CD4-positive, alpha-beta T cell (primary cell): Measurements from ENCODE around the gene BTG1. TPM values are rescaled to one million over a fixed set of nuclear protein-coding genes. Genes with fewer than 3 reads are reported as not detected.
A peak's percentile ranks its signal among the peaks of the same experiment; 100 is the strongest.

Experiments used
- ATAC-seq: fragments of 200-7000 bp; cut with Tn5 transposase; one replicate; pipeline ENCODE4 v1.10.0; 2022; ENCODE audit warnings: mild to moderate bottlenecking; ENCODE audit not compliant: poor library complexity
- CTCF ChIA-PET: fragments of 350-600 bp; sonication (Branson Sonifier 250); formaldehyde crosslinking; loops from one replicate; lab custom pipeline; 2021; ENCODE audit warnings: antibody characterized with exemption, inconsistent platforms; lab: Charles Lee
- POLR2A ChIA-PET: fragments of 350-600 bp; sonication (Branson Sonifier 250); formaldehyde crosslinking; loops from one replicate; lab custom pipeline; 2021; ENCODE audit warnings: antibody characterized with exemption, inconsistent platforms; lab: Charles Lee
- DNase-seq, 14 experiments: peaks; one replicate each; pipeline ENCODE4 v3.0.0-alpha.2; 2013 to 2020; ENCODE audit warnings: mixed read lengths in 2 of 14
- H3K27ac ChIP-seq, 2 donors: one replicate each; pipeline versions ENCODE4 v1.5.1 to v1.7.0; 2013; ENCODE audit warnings: low read length in 2 of 2, low read depth in 1 of 2, mild to moderate bottlenecking in 1 of 2
- H3K27me3 ChIP-seq, 2 experiments: 1 replicate in 1 of 2; 2 replicates in 1 of 2; pipeline versions ENCODE4 v1.6.1 to v1.7.0; 2013; ENCODE audit warnings: low read length in 2 of 2, control low read depth in 1 of 2, mild to moderate bottlenecking in 1 of 2, moderate library complexity in 1 of 2; ENCODE audit not compliant: insufficient read depth in 2 of 2, control insufficient read depth in 1 of 2
- H3K36me3 ChIP-seq: one replicate; pipeline ENCODE4 v1.6.1; 2013; ENCODE audit warnings: low read length, control low read depth; ENCODE audit not compliant: insufficient read depth
- H3K4me1 ChIP-seq: one replicate; pipeline ENCODE4 v1.6.1; 2013; ENCODE audit warnings: low read length, control low read depth; ENCODE audit not compliant: insufficient read depth
- H3K4me3 ChIP-seq: one replicate; pipeline ENCODE4 v1.5.1; 2013; ENCODE audit warnings: mild to moderate bottlenecking, low read length, moderate library complexity
- H3K9me3 ChIP-seq, 2 experiments: 1 replicate in 1 of 2; 2 replicates in 1 of 2; pipeline versions ENCODE4 v1.6.1 to v1.7.0; 2013; ENCODE audit warnings: low read length in 2 of 2, mild to moderate bottlenecking in 2 of 2, control low read depth in 1 of 2, moderate library complexity in 1 of 2; ENCODE audit not compliant: control insufficient read depth in 1 of 2, insufficient read depth in 1 of 2
- H3K27ac Mint-ChIP-seq: one replicate; pipeline ENCODE4 v1.8.0; 2020; ENCODE audit warnings: mixed read lengths
- H3K27me3 Mint-ChIP-seq: one replicate; pipeline ENCODE4 v1.8.0; 2021; ENCODE audit warnings: mixed read lengths
- H3K36me3 Mint-ChIP-seq: one replicate; pipeline ENCODE4 v1.8.0; 2021; ENCODE audit warnings: low read depth, mixed read lengths
- H3K4me1 Mint-ChIP-seq: one replicate; pipeline ENCODE4 v1.8.0; 2021; ENCODE audit warnings: low read depth, mixed read lengths
- H3K4me3 Mint-ChIP-seq: one replicate; pipeline ENCODE4 v1.8.0; 2020; ENCODE audit warnings: mild to moderate bottlenecking, mixed read lengths
- H3K9me3 Mint-ChIP-seq: one replicate; pipeline ENCODE4 v1.8.0; 2020; ENCODE audit warnings: mixed read lengths
- intact Hi-C, 2 experiments: fragments of 100-400 bp; cut with DNase I in 1 of 2; cut with micrococcal nuclease in 1 of 2; formaldehyde crosslinking; loops; one replicate each; pipeline versions ENCODE4 v1.15.1 to v1.9.0; 2023 to 2025; cut with DNase I, micrococcal nuclease
- total RNA-seq, 174 experiments: library from RNA in 2 of 174; stranded (reverse) in 2 of 174; gene quantifications; one replicate each; pipeline ENCODE4 v1.2.3 and lab custom pipeline; 2021 to 2026
- TF ChIP-seq, protein P1 (sequence below): fragments of 200-600 bp; IDR thresholded peaks from one replicate; pipeline ENCODE4 v1.8.0; 2022; ENCODE audit warnings: antibody characterized with exemption, mild to moderate bottlenecking

Gene BTG1
- total RNA-seq, 2 experiments from 2014 or later, result 1,698 to 1,774 TPM

DNA sequence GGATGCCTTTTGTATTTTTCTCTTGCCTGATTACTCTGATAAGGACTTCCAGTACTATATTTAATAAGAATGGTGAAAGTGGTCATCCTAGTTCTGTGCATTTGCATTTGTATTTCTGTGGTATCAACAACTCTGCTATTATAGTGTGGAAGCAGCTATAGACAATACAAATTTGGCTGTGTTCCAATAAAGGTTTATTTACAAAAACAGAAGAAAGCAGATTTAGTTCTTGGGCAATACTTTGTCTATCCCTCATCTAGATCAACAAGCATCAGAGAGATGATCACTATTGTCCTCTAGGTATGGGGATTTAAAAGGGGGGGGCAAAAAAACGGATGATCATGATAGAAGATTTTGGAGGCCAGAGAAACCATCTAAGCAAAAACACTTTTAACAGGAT, 19.1 kb upstream of the BTG1 start:
- Mint-ChIP-seq H3K9me3 (no peaks in the 10 kb centered on the region), H3K4me3 (no peak overlapping the region), H3K27ac (no peak overlapping the region), H3K27me3 (no peaks in the 10 kb centered on the region), H3K36me3 (no peaks in the 10 kb centered on the region), H3K4me1 (peaks cover 52% of the 10 kb centered on the region)
- no peaks in the 10 kb centered on the region for H3K27me3 ChIP-seq
- H3K27ac ChIP-seq, result no peak overlapping the region
- peaks cover 1% of the 10 kb centered on the region for H3K4me1 ChIP-seq
- ChIA-PET CTCF (no interaction called here), POLR2A (interaction anchor here (8.2 kb wide), 1 partner anchor 19 kb away, joined by 92 read pairs; the partner anchor contains the start of gene BTG1)
- ATAC-seq (no peak), DNase-seq (no peak)
- TF ChIP-seq, protein P1, sequence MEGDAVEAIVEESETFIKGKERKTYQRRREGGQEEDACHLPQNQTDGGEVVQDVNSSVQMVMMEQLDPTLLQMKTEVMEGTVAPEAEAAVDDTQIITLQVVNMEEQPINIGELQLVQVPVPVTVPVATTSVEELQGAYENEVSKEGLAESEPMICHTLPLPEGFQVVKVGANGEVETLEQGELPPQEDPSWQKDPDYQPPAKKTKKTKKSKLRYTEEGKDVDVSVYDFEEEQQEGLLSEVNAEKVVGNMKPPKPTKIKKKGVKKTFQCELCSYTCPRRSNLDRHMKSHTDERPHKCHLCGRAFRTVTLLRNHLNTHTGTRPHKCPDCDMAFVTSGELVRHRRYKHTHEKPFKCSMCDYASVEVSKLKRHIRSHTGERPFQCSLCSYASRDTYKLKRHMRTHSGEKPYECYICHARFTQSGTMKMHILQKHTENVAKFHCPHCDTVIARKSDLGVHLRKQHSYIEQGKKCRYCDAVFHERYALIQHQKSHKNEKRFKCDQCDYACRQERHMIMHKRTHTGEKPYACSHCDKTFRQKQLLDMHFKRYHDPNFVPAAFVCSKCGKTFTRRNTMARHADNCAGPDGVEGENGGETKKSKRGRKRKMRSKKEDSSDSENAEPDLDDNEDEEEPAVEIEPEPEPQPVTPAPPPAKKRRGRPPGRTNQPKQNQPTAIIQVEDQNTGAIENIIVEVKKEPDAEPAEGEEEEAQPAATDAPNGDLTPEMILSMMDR, result no peak
- H3K36me3 ChIP-seq, result no peaks in the 10 kb centered on the region
- intact Hi-C loops, result no loop called here
- H3K9me3 ChIP-seq, result no peaks in the 10 kb centered on the region
- H3K4me3 ChIP-seq, result no peak overlapping the region

GRCh38 chr12:92162079-92162478, 16.4 kb upstream of the BTG1 start:
- Mint-ChIP-seq H3K9me3 (no peaks in the 10 kb centered on the region), H3K27me3 (no peaks in the 10 kb centered on the region), H3K27ac (peak overlapping the region; percentile 92), H3K4me1 (peaks cover 78% of the 10 kb centered on the region), H3K4me3 (no peak overlapping the region), H3K36me3 (no peaks in the 10 kb centered on the region)
- CTCF ChIA-PET, result interaction anchor here (1.3 kb wide), 1 partner anchor 9 kb away, joined by 3 read pairs; no protein-coding TSS in a partner anchor
- no peaks in the 10 kb centered on the region for H3K9me3 ChIP-seq
- intact Hi-C loops, result no loop called here
- peaks cover 12% of the 10 kb centered on the region for H3K4me1 ChIP-seq
- H3K27ac ChIP-seq, result no peak overlapping the region
- TF ChIP-seq, protein P1, result no peak
- no peaks in the 10 kb centered on the region for H3K27me3 ChIP-seq
- no peak for DNase-seq
- H3K4me3 ChIP-seq, result no peak overlapping the region
- no peak for ATAC-seq
- H3K36me3 ChIP-seq, result no peaks in the 10 kb centered on the region
- POLR2A ChIA-PET, result interaction anchor here (0.6 to 8.2 kb wide), 3 partner anchors 16 to 242 kb away, joined by 3 to 92 read pairs (median 3); partner anchors contain the start of gene BTG1

- ChIA-PET CTCF (no interaction called here), POLR2A (interaction anchor here (1.0 to 8.2 kb wide), 7 partner anchors 9 to 347 kb away, joined by 3 to 92 read pairs (median 7); partner anchors contain the start of gene BTG1)
- Mint-ChIP-seq H3K9me3 (peaks cover 2% of the 10 kb centered on the region), H3K36me3 (peaks cover 11% of the 10 kb centered on the region), H3K4me1 (peaks cover 76% of the 10 kb centered on the region), H3K27ac (peak overlapping the region; percentile 92), H3K4me3 (peak overlapping the region; percentile 43), H3K27me3 (no peaks in the 10 kb centered on the region)
- Histone ChIP-seq H3K27me3 (no peaks in the 10 kb centered on the region), H3K36me3 (no peaks in the 10 kb centered on the region), H3K4me3 (no peak overlapping the region), H3K4me1 (peaks cover 13% of the 10 kb centered on the region), H3K9me3 (no peaks in the 10 kb centered on the region), H3K27ac (peak overlapping the region; percentile 32 to 41)
- peak; percentile 73 for ATAC-seq
- TF ChIP-seq, protein P1, result no peak
- peak in 3 of 14 experiments; percentile 15 to 35 (median 28) for DNase-seq
- intact Hi-C loops, result no loop called here
Observed at GRCh38 chr12:92158796-92159439, 13.3 kb upstream of the BTG1 start.
